Neural crest cell (in vitro differentiated cells): Measurements from ENCODE around the gene NINL. TPM values are rescaled to one million over a fixed set of nuclear protein-coding genes. Genes with fewer than 3 reads are reported as not detected.

Experiments
- DNase-seq: peaks from one replicate; pipeline ENCODE4 v3.0.0; 2021; ENCODE audit warnings: low read depth, mixed read lengths, low spot score
- H3K27ac Mint-ChIP-seq: one replicate; pipeline ENCODE4 v1.8.0; 2021; ENCODE audit warnings: mild to moderate bottlenecking, mixed read lengths; ENCODE audit not compliant: unreplicated experiment
- H3K27me3 Mint-ChIP-seq: 2 replicates; pipeline ENCODE4 v1.8.0; 2021; ENCODE audit warnings: low read depth, mild to moderate bottlenecking, mixed read lengths
- H3K36me3 Mint-ChIP-seq: 2 replicates; pipeline ENCODE4 v1.8.0; 2021; ENCODE audit warnings: low read depth, mild to moderate bottlenecking, mixed read lengths
- H3K4me1 Mint-ChIP-seq: 2 replicates; pipeline ENCODE4 v1.8.0; 2021; ENCODE audit warnings: mixed read lengths
- H3K4me3 Mint-ChIP-seq: one replicate; pipeline ENCODE4 v1.8.0; 2021; ENCODE audit warnings: mild to moderate bottlenecking, mixed read lengths
- H3K9me3 Mint-ChIP-seq: 2 replicates; pipeline ENCODE4 v1.8.0; 2021; ENCODE audit warnings: mixed read lengths
- CTCF ChIP-seq: fragments of 200-600 bp; sonication (generic); conservative IDR thresholded peaks from 2 replicates; pipeline ENCODE4 v1.5.0; 2021; ENCODE audit warnings: antibody characterized with exemption, mild to moderate bottlenecking
- total RNA-seq: library from RNA; stranded (reverse); gene quantifications from 2 replicates; pipeline ENCODE4 v1.2.1, GENCODE V29; 2021

NINL gene
- total RNA-seq, 1 donor from 2014 or later = 44.0 TPM

- DNase-seq = no peak
- no peaks in the 10 kb centered on the region for H3K4me1 Mint-ChIP-seq
- H3K27ac Mint-ChIP-seq = no peak overlapping the region
- no peaks in the 10 kb centered on the region for H3K27me3 Mint-ChIP-seq
- H3K36me3 Mint-ChIP-seq = no peaks in the 10 kb centered on the region
- no peaks in the 10 kb centered on the region for H3K9me3 Mint-ChIP-seq
- no peak for TF ChIP-seq CTCF
- H3K4me3 Mint-ChIP-seq = no peak overlapping the region
Measured at GRCh38 chr20:25496968-25497401, 88.3 kb downstream of the NINL start.

- Mint-ChIP-seq H3K27ac (no peak overlapping the region), H3K36me3 (no peaks in the 10 kb centered on the region)
- no peak for DNase-seq
Measured at GRCh38 chr20:25496165-25496967, 89.0 kb downstream of the NINL start.

GRCh38 chr20:25495189-25495824 lies 90.0 kb downstream of the NINL start:
- Mint-ChIP-seq H3K9me3 (no peaks in the 10 kb centered on the region), H3K27me3 (no peaks in the 10 kb centered on the region), H3K36me3 (no peaks in the 10 kb centered on the region), H3K4me1 (no peaks in the 10 kb centered on the region), H3K27ac (peak overlapping the region; percentile 35), H3K4me3 (no peak overlapping the region)
- no peak for DNase-seq
- no peak for TF ChIP-seq CTCF

More at GRCh38 chr20:25496165-25496967, 89.0 kb downstream of the NINL start:
- Mint-ChIP-seq H3K9me3 (no peaks in the 10 kb centered on the region), H3K27me3 (no peaks in the 10 kb centered on the region), H3K4me1 (no peaks in the 10 kb centered on the region), H3K4me3 (no peak overlapping the region)
- TF ChIP-seq CTCF = no peak

GRCh38 chr20:25494506-25495188 lies 90.7 kb downstream of the NINL start:
- Mint-ChIP-seq H3K27ac (peak overlapping the region; percentile 35), H3K4me3 (no peak overlapping the region), H3K36me3 (no peaks in the 10 kb centered on the region), H3K4me1 (no peaks in the 10 kb centered on the region), H3K9me3 (no peaks in the 10 kb centered on the region), H3K27me3 (no peaks in the 10 kb centered on the region)
- no peak for DNase-seq
- no peak for TF ChIP-seq CTCF

GRCh38 chr20:25493748-25494505 lies 91.4 kb downstream of the NINL start:
- TF ChIP-seq CTCF = no peak
- no peaks in the 10 kb centered on the region for H3K9me3 Mint-ChIP-seq

More at GRCh38 chr20:25493748-25494505, 91.4 kb downstream of the NINL start:
- no peak for DNase-seq
- Mint-ChIP-seq H3K4me1 (no peaks in the 10 kb centered on the region), H3K27ac (peak overlapping the region; percentile 19), H3K36me3 (no peaks in the 10 kb centered on the region), H3K27me3 (no peaks in the 10 kb centered on the region), H3K4me3 (no peak overlapping the region)
